ENCODE measurements around the gene CD274. TPM values are rescaled to one million over a fixed set of nuclear protein-coding genes. Genes with fewer than 3 reads are reported as not detected.

The CD274 gene
- total RNA-seq, 3 donors from 2014 or later = 1.6 to 3.1 (median 2.9) TPM

- Histone ChIP-seq H3K4me3 (peak overlapping the region; percentile 49 to 73 (median 57)), H3K9me3 (no peaks in the 10 kb centered on the region), H3K36me3 (no peaks in the 10 kb centered on the region), H3K27me3 (no peaks in the 10 kb centered on the region), H3K4me1 (no peaks in the 10 kb centered on the region), H3K27ac (peak overlapping the region; percentile 90 to 93)
- no peak for DNase-seq (ENCODE audit: low spot score in 2 of 2)
- intact Hi-C loops (cut with DNase I; ENCODE audit: low total_unique reads) = loop anchor here (5.0 kb wide), 1 partner anchor 108 kb away; no protein-coding TSS in a partner anchor
- TF ChIP-seq, protein P1, sequence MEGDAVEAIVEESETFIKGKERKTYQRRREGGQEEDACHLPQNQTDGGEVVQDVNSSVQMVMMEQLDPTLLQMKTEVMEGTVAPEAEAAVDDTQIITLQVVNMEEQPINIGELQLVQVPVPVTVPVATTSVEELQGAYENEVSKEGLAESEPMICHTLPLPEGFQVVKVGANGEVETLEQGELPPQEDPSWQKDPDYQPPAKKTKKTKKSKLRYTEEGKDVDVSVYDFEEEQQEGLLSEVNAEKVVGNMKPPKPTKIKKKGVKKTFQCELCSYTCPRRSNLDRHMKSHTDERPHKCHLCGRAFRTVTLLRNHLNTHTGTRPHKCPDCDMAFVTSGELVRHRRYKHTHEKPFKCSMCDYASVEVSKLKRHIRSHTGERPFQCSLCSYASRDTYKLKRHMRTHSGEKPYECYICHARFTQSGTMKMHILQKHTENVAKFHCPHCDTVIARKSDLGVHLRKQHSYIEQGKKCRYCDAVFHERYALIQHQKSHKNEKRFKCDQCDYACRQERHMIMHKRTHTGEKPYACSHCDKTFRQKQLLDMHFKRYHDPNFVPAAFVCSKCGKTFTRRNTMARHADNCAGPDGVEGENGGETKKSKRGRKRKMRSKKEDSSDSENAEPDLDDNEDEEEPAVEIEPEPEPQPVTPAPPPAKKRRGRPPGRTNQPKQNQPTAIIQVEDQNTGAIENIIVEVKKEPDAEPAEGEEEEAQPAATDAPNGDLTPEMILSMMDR (IDR thresholded peaks at IDR 0.05) = no peak
- TF ChIP-seq POLR2AphosphoS5 (IDR thresholded peaks at IDR 0.05) = no peak
- TF ChIP-seq POLR2A (IDR thresholded peaks at IDR 0.05) = no peak
Observed at GRCh38 chr9:5449521-5450358, 602 bp upstream of the CD274 start.

DNA sequence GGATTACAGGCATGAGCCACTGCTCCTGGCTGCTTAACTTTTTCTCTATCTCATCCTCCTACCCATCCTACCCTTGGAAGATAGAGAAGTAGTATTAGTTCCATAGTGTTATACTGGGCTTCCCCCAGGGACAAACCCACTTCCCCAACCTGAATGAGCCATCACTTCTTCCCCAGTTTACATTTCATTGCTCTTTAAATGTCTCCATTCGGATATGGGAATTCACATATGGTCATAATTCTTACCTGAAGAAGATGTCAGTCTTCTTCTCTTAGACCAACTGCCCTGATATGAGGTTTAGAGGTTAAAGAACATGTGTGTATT lies 1.9 kb downstream of the CD274 start:
- no peaks in the 10 kb centered on the region for H3K9me3 ChIP-seq
- H3K27me3 ChIP-seq = no peaks in the 10 kb centered on the region
- H3K27ac ChIP-seq = no peak overlapping the region
- no peak for TF ChIP-seq POLR2A (IDR thresholded peaks at IDR 0.05)
- TF ChIP-seq, protein P1 (IDR thresholded peaks at IDR 0.05) = no peak
- no peak for TF ChIP-seq POLR2AphosphoS5 (IDR thresholded peaks at IDR 0.05)
- no peak overlapping the region for H3K4me3 ChIP-seq
- intact Hi-C loops (cut with DNase I; ENCODE audit: low total_unique reads) = loop anchor here (5.0 kb wide), 1 partner anchor 105 kb away; no protein-coding TSS in a partner anchor
- no peak for DNase-seq (ENCODE audit: low spot score in 2 of 2)
- H3K36me3 ChIP-seq = no peaks in the 10 kb centered on the region
- H3K4me1 ChIP-seq = no peaks in the 10 kb centered on the region

DNA sequence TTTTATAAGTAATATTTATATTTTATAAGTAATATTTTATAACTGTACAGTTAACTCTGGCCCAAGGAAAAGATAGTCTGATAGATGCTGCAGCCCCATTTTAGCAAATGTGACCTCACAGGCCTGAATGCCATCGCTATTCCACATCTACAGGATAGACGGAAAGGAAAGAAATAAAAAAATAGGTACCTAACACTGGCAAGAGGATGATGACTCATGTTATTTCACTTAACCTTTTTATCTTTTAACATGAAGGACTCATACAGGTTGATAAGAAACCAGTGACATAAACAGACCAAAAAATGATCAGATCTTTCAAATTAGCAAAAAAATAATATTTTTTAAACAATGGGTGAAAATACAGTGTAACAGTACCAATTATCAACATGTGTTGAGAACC lies 2.7 kb downstream of the CD274 start:
- no peaks in the 10 kb centered on the region for H3K9me3 ChIP-seq
- intact Hi-C loops (cut with DNase I; ENCODE audit: low total_unique reads) = loop anchor here (5.0 kb wide), 1 partner anchor 104 kb away; no protein-coding TSS in a partner anchor
- no peak for DNase-seq (ENCODE audit: low spot score in 2 of 2)
- H3K4me3 ChIP-seq = no peak overlapping the region
- no peaks in the 10 kb centered on the region for H3K27me3 ChIP-seq
- no peaks in the 10 kb centered on the region for H3K36me3 ChIP-seq
- no peaks in the 10 kb centered on the region for H3K4me1 ChIP-seq
- no peak overlapping the region for H3K27ac ChIP-seq
- TF ChIP-seq POLR2AphosphoS5 (IDR thresholded peaks at IDR 0.05) (no peak), POLR2A (IDR thresholded peaks at IDR 0.05) (no peak)
- TF ChIP-seq, protein P1 (IDR thresholded peaks at IDR 0.05) = no peak

- intact Hi-C loops (cut with DNase I; ENCODE audit: low total_unique reads) = loop anchor here (5.0 kb wide), 1 partner anchor 104 kb away; no protein-coding TSS in a partner anchor
- H3K4me1 ChIP-seq = no peaks in the 10 kb centered on the region
Observed at GRCh38 chr9:5453673-5454072, 3.3 kb downstream of the CD274 start.

DNA sequence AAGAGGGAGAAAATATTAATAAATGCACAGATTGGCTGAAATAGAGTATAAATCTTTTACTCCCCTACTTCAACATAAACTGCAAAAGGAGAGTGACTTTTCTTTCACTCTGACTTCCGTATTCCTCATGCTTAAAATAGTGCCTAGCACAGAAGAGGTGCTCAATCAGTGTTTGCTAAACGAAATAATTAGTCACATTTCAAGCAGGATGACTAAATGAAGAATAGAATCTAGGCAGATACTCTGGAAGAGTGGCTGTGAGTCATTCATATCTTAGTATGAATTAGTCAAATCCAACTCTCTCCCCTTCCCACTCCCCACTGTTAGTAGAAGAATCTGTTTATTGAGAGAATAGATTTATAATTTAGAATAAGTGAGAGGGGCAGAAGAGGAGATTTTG lies 4.8 kb downstream of the CD274 start:
- Histone ChIP-seq H3K27ac (no peak overlapping the region), H3K4me3 (no peak overlapping the region), H3K36me3 (no peaks in the 10 kb centered on the region), H3K9me3 (no peaks in the 10 kb centered on the region), H3K27me3 (no peaks in the 10 kb centered on the region), H3K4me1 (no peaks in the 10 kb centered on the region)
- DNase-seq (ENCODE audit: low spot score in 2 of 2) = no peak
- no peak for TF ChIP-seq POLR2AphosphoS5 (IDR thresholded peaks at IDR 0.05)
- TF ChIP-seq POLR2A (IDR thresholded peaks at IDR 0.05) = no peak
- TF ChIP-seq, protein P1 (IDR thresholded peaks at IDR 0.05) = no peak
- intact Hi-C loops (cut with DNase I; ENCODE audit: low total_unique reads) = no loop called here

More at GRCh38 chr9:5453673-5454072, 3.3 kb downstream of the CD274 start:
- TF ChIP-seq POLR2A (IDR thresholded peaks at IDR 0.05) (no peak), POLR2AphosphoS5 (IDR thresholded peaks at IDR 0.05) (no peak)
- TF ChIP-seq, protein P1 (IDR thresholded peaks at IDR 0.05) = no peak
- Histone ChIP-seq H3K4me3 (no peak overlapping the region), H3K36me3 (no peaks in the 10 kb centered on the region), H3K27me3 (no peaks in the 10 kb centered on the region), H3K9me3 (no peaks in the 10 kb centered on the region), H3K27ac (no peak overlapping the region)
- DNase-seq (ENCODE audit: low spot score in 2 of 2) = no peak
